IMR-90 (cell line): Measurements from ENCODE around the gene DHDDS. TPM values are rescaled to one million over a fixed set of nuclear protein-coding genes. Genes with fewer than 3 reads are reported as not detected.

ENCODE experiments used
- ATAC-seq: fragments of 200-7000 bp; cut with Tn5 transposase; 2 replicates; pipeline ENCODE4 v1.9.1; 2020; ENCODE audit warnings: low read depth, mild to moderate bottlenecking, moderate library complexity
- BruUV-seq: library from RNA; stranded (reverse); fragments of 400-500 nt; replicated peaks from 2 replicates; lab custom pipeline; 2021; lab: Mats Ljungman, UMichigan
- CTCF ChIA-PET: fragments of 300-600 bp; formaldehyde crosslinking; extraction: SDS; loops from one replicate; lab custom pipeline; 2021; ENCODE audit warnings: antibody characterized with exemption; lab: Yijun Ruan, JAX
- POLR2A ChIA-PET: fragments of 300-600 bp; sonication (Branson Sonifier 250); formaldehyde crosslinking; loops from one replicate; lab custom pipeline; 2022; ENCODE audit warnings: antibody characterized with exemption; ENCODE audit not compliant: unreplicated experiment; lab: Charles Lee
- DNase-seq: peaks from one replicate; pipeline ENCODE4 v3.0.0; 2013
- H2AFZ ChIP-seq: replicated peaks from 2 replicates; pipeline ENCODE3; 2013; ENCODE audit warnings: low read length, mild to moderate bottlenecking; ENCODE audit not compliant: poor library complexity
- H2AK5ac ChIP-seq: 2 replicates; pipeline ENCODE4 v1.6.1; 2013; ENCODE audit warnings: low read depth, low read length, inconsistent platforms
- H2AK9ac ChIP-seq: replicated peaks from 2 replicates; pipeline ENCODE3; 2013; ENCODE audit warnings: mild to moderate bottlenecking, low read depth, low read length, moderate library complexity; ENCODE audit not compliant: poor library complexity
- H2BK120ac ChIP-seq: 2 replicates; pipeline ENCODE4 v1.6.1; 2013; ENCODE audit warnings: low read depth, low read length, inconsistent platforms
- H2BK15ac ChIP-seq: 3 replicates; pipeline ENCODE4 v1.6.1; 2013; ENCODE audit warnings: low read depth, low read length, inconsistent platforms
- H2BK20ac ChIP-seq: 2 replicates; pipeline ENCODE4 v1.6.1; 2013; ENCODE audit warnings: low read depth, mild to moderate bottlenecking, inconsistent platforms, low read length, moderate library complexity
- H2BK5ac ChIP-seq: 2 replicates; pipeline ENCODE4 v1.6.1; 2013; ENCODE audit warnings: mild to moderate bottlenecking, low read depth, low read length, inconsistent platforms; ENCODE audit not compliant: poor library complexity, severe bottlenecking
- H3K14ac ChIP-seq: replicated peaks from 2 replicates; pipeline ENCODE4 v1.6.1; 2013; ENCODE audit warnings: low read depth, low read length, inconsistent platforms
- H3K18ac ChIP-seq: 2 replicates; pipeline ENCODE4 v1.6.1; 2013; ENCODE audit warnings: low read depth, low read length, control low read depth
- H3K23ac ChIP-seq: 2 replicates; pipeline ENCODE4 v1.6.1; 2013; ENCODE audit warnings: low read depth, low read length, inconsistent platforms
- H3K27ac ChIP-seq: 2 replicates; pipeline ENCODE4 v1.5.1; 2013; ENCODE audit warnings: mild to moderate bottlenecking, control low read depth, low read length; ENCODE audit not compliant: insufficient read depth
- H3K27me3 ChIP-seq: 2 replicates; pipeline ENCODE4 v1.6.1; 2013; ENCODE audit warnings: low read length; ENCODE audit not compliant: control insufficient read depth, insufficient read depth
- H3K36me3 ChIP-seq: 2 replicates; pipeline ENCODE4 v1.6.1; 2013; ENCODE audit warnings: low read length, mixed read lengths; ENCODE audit not compliant: control insufficient read depth, insufficient read depth
- H3K4ac ChIP-seq: 2 replicates; pipeline ENCODE4 v1.6.1; 2013; ENCODE audit warnings: low read depth, low read length, inconsistent platforms
- H3K4me1 ChIP-seq: 2 replicates; pipeline ENCODE4 v1.6.1; 2013; ENCODE audit warnings: low read length, mixed read lengths; ENCODE audit not compliant: control insufficient read depth, insufficient read depth
- H3K4me2 ChIP-seq: 2 replicates; pipeline ENCODE4 v1.6.1; 2013; ENCODE audit warnings: low read depth, mild to moderate bottlenecking, control low read depth, low read length, moderate library complexity
- H3K4me3 ChIP-seq: 2 replicates; pipeline ENCODE4 v1.5.1; 2013; ENCODE audit warnings: low read depth, mild to moderate bottlenecking, control low read depth, low read length, moderate library complexity; ENCODE audit not compliant: insufficient read depth
- H3K56ac ChIP-seq: 2 replicates; pipeline ENCODE4 v1.6.1; 2013; ENCODE audit warnings: low read length, inconsistent platforms; ENCODE audit not compliant: insufficient read depth; ENCODE audit errors: extremely low read depth
- H3K79me1 ChIP-seq, 2 experiments: 2 replicates each; pipeline ENCODE4 v1.6.1; 2013; ENCODE audit warnings: low read length in 2 of 2, inconsistent platforms in 1 of 2, low read depth in 1 of 2
- H3K9ac ChIP-seq: 2 replicates; pipeline ENCODE4 v1.6.1; 2013; ENCODE audit warnings: low read depth, low read length, control low read depth
- H3K9me1 ChIP-seq: 2 replicates; pipeline ENCODE4 v1.6.1; 2013; ENCODE audit warnings: low read length, inconsistent platforms; ENCODE audit not compliant: insufficient read depth
- H3K9me3 ChIP-seq: 2 replicates; pipeline ENCODE4 v1.6.1; 2013; ENCODE audit warnings: low read length; ENCODE audit not compliant: control insufficient read depth, insufficient read depth
- H4K20me1 ChIP-seq: 2 replicates; pipeline ENCODE4 v1.6.1; 2013; ENCODE audit warnings: low read length, inconsistent platforms; ENCODE audit not compliant: insufficient read depth
- H4K5ac ChIP-seq: 2 replicates; pipeline ENCODE4 v1.6.1; 2013; ENCODE audit warnings: mild to moderate bottlenecking, low read depth, low read length, control low read depth
- H4K8ac ChIP-seq, 2 experiments: 2 replicates each; pipeline ENCODE4 v1.6.1; 2013; ENCODE audit warnings: low read depth in 2 of 2, low read length in 2 of 2, control low read depth in 1 of 2, inconsistent platforms in 1 of 2
- H4K91ac ChIP-seq: 2 replicates; pipeline ENCODE4 v1.6.1; 2013; ENCODE audit warnings: low read depth, low read length, inconsistent platforms; ENCODE audit not compliant: insufficient read depth
- BHLHE40 ChIP-seq: fragments of 150-350 bp; IDR thresholded peaks from 2 replicates; pipeline ENCODE4 v1.6.1; 2016; ENCODE audit warnings: mild to moderate bottlenecking, low read depth, low read length
- CEBPB ChIP-seq: IDR thresholded peaks from 2 replicates; pipeline ENCODE4 v1.6.1; 2012; ENCODE audit warnings: low read depth, low read length, improper control_type of control experiment
- CHD1 ChIP-seq: IDR thresholded peaks from 2 replicates; pipeline ENCODE4 v1.6.1; 2012; ENCODE audit warnings: low read depth, low read length, improper control_type of control experiment
- CTCF ChIP-seq: conservative IDR thresholded peaks from 2 replicates; pipeline ENCODE4 v1.5.1; 2012; ENCODE audit warnings: mild to moderate bottlenecking, low read depth, low read length, improper control_type of control experiment
- FOS ChIP-seq: fragments of 150-350 bp; IDR thresholded peaks from 2 replicates; pipeline ENCODE4 v1.6.1; 2016; ENCODE audit warnings: low read depth, low read length
- MAFK ChIP-seq: IDR thresholded peaks from 2 replicates; pipeline ENCODE4 v1.6.1; 2012; ENCODE audit warnings: low read depth, low read length, improper control_type of control experiment
- MAZ ChIP-seq: IDR thresholded peaks from 2 replicates; pipeline ENCODE4 v1.6.1; 2012; ENCODE audit warnings: low read depth, mild to moderate bottlenecking, low read length, improper control_type of control experiment, moderate library complexity, borderline replicate concordance
- MXI1 ChIP-seq: IDR thresholded peaks from 2 replicates; pipeline ENCODE4 v1.6.1; 2012; ENCODE audit warnings: low read depth, mild to moderate bottlenecking, low read length, moderate library complexity, borderline replicate concordance
- NFE2L2 ChIP-seq: fragments of 150-350 bp; IDR thresholded peaks from 2 replicates; pipeline ENCODE4 v1.6.1; 2016; ENCODE audit warnings: low read depth, mild to moderate bottlenecking, low read length
- POLR2A ChIP-seq: IDR thresholded peaks from 2 replicates; pipeline ENCODE4 v1.6.1; 2012; ENCODE audit warnings: mild to moderate bottlenecking, low read depth, low read length
- RAD21 ChIP-seq: IDR thresholded peaks from 2 replicates; pipeline ENCODE4 v1.6.1; 2012; ENCODE audit warnings: low read length, improper control_type of control experiment
- RCOR1 ChIP-seq: IDR thresholded peaks from 2 replicates; pipeline ENCODE4 v1.6.1; 2012; ENCODE audit warnings: mild to moderate bottlenecking, low read length, improper control_type of control experiment; ENCODE audit not compliant: insufficient replicate concordance
- RFX5 ChIP-seq: IDR thresholded peaks from 2 replicates; pipeline ENCODE4 v1.8.0; 2012; ENCODE audit warnings: low read depth, mild to moderate bottlenecking, low read length, moderate library complexity
- SMC3 ChIP-seq: fragments of 150-350 bp; IDR thresholded peaks from 2 replicates; pipeline ENCODE4 v1.6.1; 2016; ENCODE audit warnings: low read depth, mild to moderate bottlenecking, antibody characterized with exemption, low read length, moderate library complexity
- WGBS, 2 experiments: methylation state at CpG; one replicate each; pipeline versions ENCODE4 v1.1.5 to v1.1.7; 2013; ENCODE audit warnings: missing lambda C conversion rate in 2 of 2; ENCODE audit not compliant: insufficient read length in 1 of 2; ENCODE audit errors: extremely low coverage in 2 of 2; 5-methylcytosine and 5-hydroxymethylcytosine counted together
- dilution Hi-C: fragments of 300-500 bp; cut with HindIII; formaldehyde crosslinking; loops from one replicate; pipeline ENCODE4 v1.14.3; 2018; ENCODE audit warnings: low sequenced_read_pairs; ENCODE audit not compliant: unreplicated experiment
- in situ Hi-C: fragments of 300-500 bp; cut with MboI; formaldehyde crosslinking; loops from 3 replicates; pipeline ENCODE4 v1.14.3; 2019; ENCODE audit warnings: low sequenced_read_pairs, inconsistent platforms, mixed read lengths
- intact Hi-C: fragments of 100-400 bp; cut with micrococcal nuclease; formaldehyde crosslinking; loops from 2 replicates; pipeline ENCODE4 v1.10.0; 2022
- polyA plus RNA-seq, 3 experiments: library from polyadenylated mRNA; depleted of rRNA; stranded (reverse); fragments of >200 nt; gene quantifications; 2 replicates each; pipeline ENCODE4 v1.2.3, GENCODE V29; 2012; ENCODE audit warnings: low replicate concordance in 1 of 3
- total RNA-seq: library from RNA; depleted of rRNA; stranded (reverse); fragments of >200 nt; gene quantifications from 2 replicates; pipeline ENCODE4 v1.2.3, GENCODE V29; 2012
- TF ChIP-seq, protein P1 (sequence below): fragments of 150-350 bp; IDR thresholded peaks from 2 replicates; pipeline ENCODE4 v1.6.1; 2016; ENCODE audit warnings: low read depth, mild to moderate bottlenecking, low read length, moderate library complexity, borderline replicate concordance
- TF ChIP-seq, protein P2 (sequence below): fragments of 150-350 bp; IDR thresholded peaks from 2 replicates; pipeline ENCODE4 v1.6.1; 2017; ENCODE audit warnings: mild to moderate bottlenecking, antibody characterized with exemption, low read length, low read depth

Gene DHDDS
- total and polyA plus RNA-seq, 2 of the 4 experiments (the other 2 are of a cell fraction) = 49.3 to 67.7 TPM

- no peak overlapping the region for H2BK20ac ChIP-seq
- no peak overlapping the region for H2BK120ac ChIP-seq
- H3K4me2 ChIP-seq = no peak overlapping the region
- no peak overlapping the region for H4K5ac ChIP-seq
- H2AFZ ChIP-seq = no peak overlapping the region
- no peaks in the 10 kb centered on the region for H3K27me3 ChIP-seq
- H2AK9ac ChIP-seq = no peak overlapping the region
- H4K20me1 ChIP-seq = peaks cover 32% of the 10 kb centered on the region
- no peak overlapping the region for H3K27ac ChIP-seq
- H2BK5ac ChIP-seq = no peak overlapping the region
- peaks cover 20% of the 10 kb centered on the region for H3K36me3 ChIP-seq
- H3K9me1 ChIP-seq = peaks cover 8% of the 10 kb centered on the region
- intact Hi-C loops (no loop called here), dilution Hi-C loops (no loop called here), in situ Hi-C loops (no loop called here)
- TF ChIP-seq POLR2A (no peak), NFE2L2 (no peak), CTCF (no peak), CEBPB (no peak), MAFK (no peak), CHD1 (no peak), RCOR1 (no peak), BHLHE40 (no peak), RFX5 (no peak), RAD21 (no peak), FOS (no peak), MXI1 (no peak), MAZ (no peak), SMC3 (no peak)
- TF ChIP-seq, protein P1, sequence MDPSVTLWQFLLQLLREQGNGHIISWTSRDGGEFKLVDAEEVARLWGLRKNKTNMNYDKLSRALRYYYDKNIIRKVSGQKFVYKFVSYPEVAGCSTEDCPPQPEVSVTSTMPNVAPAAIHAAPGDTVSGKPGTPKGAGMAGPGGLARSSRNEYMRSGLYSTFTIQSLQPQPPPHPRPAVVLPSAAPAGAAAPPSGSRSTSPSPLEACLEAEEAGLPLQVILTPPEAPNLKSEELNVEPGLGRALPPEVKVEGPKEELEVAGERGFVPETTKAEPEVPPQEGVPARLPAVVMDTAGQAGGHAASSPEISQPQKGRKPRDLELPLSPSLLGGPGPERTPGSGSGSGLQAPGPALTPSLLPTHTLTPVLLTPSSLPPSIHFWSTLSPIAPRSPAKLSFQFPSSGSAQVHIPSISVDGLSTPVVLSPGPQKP = no peak
- TF ChIP-seq, protein P2, sequence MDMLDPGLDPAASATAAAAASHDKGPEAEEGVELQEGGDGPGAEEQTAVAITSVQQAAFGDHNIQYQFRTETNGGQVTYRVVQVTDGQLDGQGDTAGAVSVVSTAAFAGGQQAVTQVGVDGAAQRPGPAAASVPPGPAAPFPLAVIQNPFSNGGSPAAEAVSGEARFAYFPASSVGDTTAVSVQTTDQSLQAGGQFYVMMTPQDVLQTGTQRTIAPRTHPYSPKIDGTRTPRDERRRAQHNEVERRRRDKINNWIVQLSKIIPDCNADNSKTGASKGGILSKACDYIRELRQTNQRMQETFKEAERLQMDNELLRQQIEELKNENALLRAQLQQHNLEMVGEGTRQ = no peak
- no peak overlapping the region for H3K18ac ChIP-seq
- no peak overlapping the region for H3K4me3 ChIP-seq
- ChIA-PET POLR2A (no interaction called here), CTCF (no interaction called here)
- no peaks in the 10 kb centered on the region for H3K9me3 ChIP-seq
- no peak overlapping the region for H4K8ac ChIP-seq
- H3K79me1 ChIP-seq = peaks cover 15 to 47% of the 10 kb centered on the region in 2 experiments
- peaks cover 7% of the 10 kb centered on the region for H3K4me1 ChIP-seq
- H2AK5ac ChIP-seq = no peak overlapping the region; the same call in 1 of the 2 replicates
- no peak overlapping the region for H3K23ac ChIP-seq
- H4K91ac ChIP-seq = no peak overlapping the region
- DNase-seq = no peak
- H3K4ac ChIP-seq = no peak overlapping the region
- no CpG with 5 or more reads among the region's 3 CpGs for WGBS, 2 experiments
- no peak for ATAC-seq
- H2BK15ac ChIP-seq = no peak overlapping the region
- no TSS peak for BruUV-seq
- no peak overlapping the region for H3K14ac ChIP-seq
- H3K9ac ChIP-seq = no peak overlapping the region
- H3K56ac ChIP-seq = no peak overlapping the region
Observed at GRCh38 chr1:26475989-26476388, 43.9 kb downstream of the DHDDS start.
